NK-92 (cell line): ENCODE data around the gene LENG9.
A peak's percentile ranks its signal among the peaks of the same experiment; 100 is the strongest.
"Not testable (repeated sequence)": the region's sequence is repeated elsewhere in the genome, so short reads cannot be mapped to it uniquely, and the experiment has no call there.

Experiments
- DNase-seq: peaks from one replicate; lab custom pipeline; 2025; ENCODE audit not compliant: unreplicated experiment; lab: John Stamatoyannopoulos, UW

Gene LENG9

DNA sequence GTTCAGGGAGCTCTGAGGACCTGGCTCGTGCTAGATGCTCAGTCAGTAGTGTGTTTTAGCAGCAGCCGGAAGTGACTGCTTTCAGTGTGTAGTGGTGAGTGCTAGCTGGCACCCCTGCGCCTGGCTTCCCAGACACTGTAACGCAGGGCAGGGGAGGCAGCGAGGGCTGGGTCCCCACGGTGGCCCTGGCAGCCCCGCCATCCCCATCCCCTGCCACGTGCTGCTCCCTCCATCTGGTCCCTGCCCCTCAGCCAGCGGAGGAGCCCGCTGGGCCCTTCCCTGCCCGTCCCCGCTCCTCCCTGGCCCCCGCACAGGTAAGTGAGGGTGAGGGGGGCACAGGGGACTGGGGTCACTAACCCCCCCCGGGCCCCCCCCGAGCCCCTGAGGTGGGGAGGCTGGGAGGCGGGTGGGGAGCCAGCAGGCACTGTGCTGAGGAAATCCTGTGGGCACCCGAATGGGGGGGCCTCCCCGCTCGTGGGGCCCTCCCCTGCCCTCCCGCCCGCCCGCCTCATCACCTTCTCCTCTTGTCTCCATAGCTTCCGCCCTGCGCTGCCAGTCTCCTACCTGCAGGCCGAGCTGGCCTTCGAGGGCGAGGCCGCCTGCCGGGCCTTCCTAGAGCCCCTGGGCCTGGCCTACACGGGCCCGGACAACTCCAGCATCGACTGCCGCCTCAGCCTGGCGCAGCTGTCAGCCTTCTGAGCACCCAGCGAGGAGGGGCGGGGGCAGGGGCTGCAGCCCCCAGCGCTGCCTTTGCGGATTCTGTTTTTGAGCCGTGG, 3.2 kb downstream of the LENG9 start:
- no peak for DNase-seq

DNA sequence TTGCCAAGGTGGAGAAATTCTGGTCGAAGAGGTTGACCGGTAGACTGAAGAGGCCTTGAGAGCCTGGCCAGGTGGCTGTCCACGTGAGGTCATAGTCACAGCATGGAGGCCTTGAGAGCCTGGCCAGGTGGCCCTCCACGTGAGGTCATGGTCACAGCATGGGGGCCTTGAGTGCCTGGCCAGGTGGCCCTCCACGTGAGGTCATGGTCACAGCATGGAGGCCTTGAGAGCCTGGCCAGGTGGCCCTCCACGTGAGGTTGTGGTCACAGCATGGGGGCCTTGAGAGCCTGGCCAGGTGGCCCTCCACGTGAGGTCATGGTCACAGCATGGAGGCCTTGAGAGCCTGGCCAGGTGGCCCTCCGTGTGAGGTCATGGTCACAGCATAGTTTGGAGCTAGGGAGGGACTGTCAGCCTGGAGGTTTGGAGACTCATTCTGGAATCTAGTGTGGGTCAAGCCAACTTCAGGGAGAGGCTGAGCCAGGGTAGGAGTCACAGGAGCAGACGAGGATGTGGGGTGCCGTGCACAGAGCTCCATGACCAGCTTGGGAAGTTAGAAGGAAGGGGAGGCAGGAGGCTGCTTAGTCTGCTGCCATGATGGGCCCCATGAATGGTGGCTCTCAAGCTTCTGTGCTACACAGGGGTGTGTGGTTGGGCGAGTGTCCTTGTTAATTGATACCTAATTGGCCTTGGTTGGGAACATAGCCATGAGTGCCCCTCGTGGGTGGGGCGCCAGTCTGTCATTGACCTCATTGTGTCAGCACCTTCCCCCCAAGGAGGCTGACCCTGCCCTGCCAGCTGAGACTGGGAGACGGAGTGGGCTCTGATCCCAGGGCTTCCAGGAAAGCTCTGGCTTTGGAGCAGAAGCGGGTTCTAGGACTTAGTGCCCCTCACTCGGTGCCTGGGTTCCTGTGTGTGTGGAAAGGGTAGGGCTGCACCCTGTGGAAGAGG, 4.0 kb downstream of the LENG9 start:
- no peak for DNase-seq

GRCh38 chr19:54458648-54459281, 4.8 kb downstream of the LENG9 start:
- no peak for DNase-seq

DNA sequence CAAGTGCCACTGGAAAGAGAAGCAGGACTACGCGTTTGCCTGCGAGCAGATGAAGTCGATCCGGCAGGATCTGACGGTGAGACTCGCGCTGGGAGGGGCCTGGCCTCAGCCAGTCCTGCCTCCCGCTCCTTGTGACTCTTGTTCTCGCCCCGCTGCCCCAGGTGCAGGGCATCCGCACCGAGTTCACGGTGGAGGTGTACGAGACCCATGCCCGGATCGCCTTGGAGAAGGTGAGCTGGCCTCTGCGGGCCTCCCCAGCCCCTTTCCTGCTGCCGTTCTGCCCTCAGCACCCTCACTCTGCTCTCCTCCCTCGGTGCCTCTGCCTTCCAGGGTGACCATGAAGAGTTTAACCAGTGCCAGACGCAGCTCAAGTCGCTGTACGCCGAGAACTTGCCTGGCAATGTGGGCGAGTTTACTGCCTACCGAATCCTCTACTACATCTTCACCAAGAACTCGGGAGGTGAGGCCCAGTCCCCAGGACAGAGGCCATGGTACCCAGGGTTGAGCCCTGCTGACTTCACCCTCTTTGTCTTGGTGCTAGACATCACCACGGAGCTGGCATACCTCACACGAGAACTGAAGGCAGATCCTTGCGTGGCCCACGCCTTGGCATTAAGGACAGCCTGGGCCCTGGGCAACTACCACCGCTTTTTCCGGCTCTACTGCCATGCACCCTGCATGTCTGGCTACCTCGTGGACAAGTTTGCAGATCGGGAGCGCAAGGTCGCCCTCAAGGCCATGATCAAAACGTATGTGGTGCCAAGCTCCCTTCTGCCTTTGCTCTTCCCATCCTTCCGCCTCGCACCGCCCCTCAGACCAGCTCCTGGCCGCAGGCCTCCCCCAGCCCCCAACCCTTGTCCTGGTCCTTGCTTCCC, 5.6 kb downstream of the LENG9 start:
- no peak for DNase-seq

GRCh38 chr19:54456423-54457373, 6.9 kb downstream of the LENG9 start:
- DNase-seq: no peak

DNA sequence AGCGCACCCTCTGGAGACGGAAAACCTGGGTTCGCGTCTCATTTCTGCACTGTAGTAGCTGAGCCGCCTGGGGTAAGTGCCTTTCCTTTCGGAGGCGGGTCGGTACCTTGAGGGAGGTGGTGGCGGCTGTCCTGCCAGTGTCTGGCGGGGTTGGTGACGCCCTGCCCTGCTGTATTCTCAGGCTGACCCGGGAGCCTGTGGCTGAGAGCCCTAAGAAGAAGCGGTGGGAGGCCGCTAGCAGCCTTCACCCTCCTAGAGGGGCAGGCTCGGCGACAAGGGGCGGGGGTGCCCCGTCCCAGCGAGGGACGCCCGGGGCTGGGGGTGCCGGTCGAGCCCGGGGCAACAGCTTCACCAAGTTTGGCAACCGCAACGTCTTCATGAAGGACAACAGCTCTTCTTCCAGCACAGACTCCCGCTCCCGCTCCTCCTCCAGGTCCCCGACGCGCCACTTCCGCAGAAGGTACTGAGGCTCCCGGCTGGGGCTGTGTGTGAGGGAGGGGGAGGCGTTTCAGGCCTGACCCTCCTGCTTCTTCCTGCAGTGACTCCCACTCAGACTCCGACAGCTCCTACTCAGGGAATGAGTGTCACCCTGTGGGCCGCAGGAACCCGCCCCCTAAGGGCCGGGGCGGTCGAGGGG, 7.7 kb downstream of the LENG9 start:
- no peak for DNase-seq

GRCh38 chr19:54454781-54455675, 8.6 kb downstream of the LENG9 start:
- DNase-seq: no peak

- no peak for DNase-seq
Observed at GRCh38 chr19:54453921-54454780, 9.4 kb downstream of the LENG9 start.

GRCh38 chr19:54452626-54453025, 11.0 kb downstream of the LENG9 start:
- no peak for DNase-seq

DNA sequence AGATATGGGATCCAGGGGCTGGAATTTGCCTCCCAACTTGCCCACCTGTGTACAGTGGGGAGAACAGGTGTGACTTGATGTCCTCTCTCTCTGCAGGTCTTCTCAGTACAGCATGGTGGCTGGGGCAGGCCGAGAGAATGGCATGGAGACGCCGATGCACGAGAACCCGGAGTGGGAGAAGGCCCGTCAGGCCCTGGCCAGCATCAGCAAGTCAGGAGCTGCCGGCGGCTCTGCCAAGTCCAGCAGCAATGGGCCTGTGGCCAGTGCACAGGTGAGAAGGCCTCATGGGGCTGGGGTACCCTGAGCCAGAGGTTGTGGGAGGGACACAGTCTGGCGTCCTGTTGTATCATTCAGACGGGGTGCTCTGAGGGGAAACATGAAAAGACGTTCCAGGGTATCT, 11.6 kb downstream of the LENG9 start:
- no peak for DNase-seq

GRCh38 chr19:54451331-54451871, 12.2 kb downstream of the LENG9 start:
- no peak for DNase-seq

- no peak for DNase-seq
Observed at GRCh38 chr19:54449701-54450069, 13.9 kb downstream of the LENG9 start.

DNA sequence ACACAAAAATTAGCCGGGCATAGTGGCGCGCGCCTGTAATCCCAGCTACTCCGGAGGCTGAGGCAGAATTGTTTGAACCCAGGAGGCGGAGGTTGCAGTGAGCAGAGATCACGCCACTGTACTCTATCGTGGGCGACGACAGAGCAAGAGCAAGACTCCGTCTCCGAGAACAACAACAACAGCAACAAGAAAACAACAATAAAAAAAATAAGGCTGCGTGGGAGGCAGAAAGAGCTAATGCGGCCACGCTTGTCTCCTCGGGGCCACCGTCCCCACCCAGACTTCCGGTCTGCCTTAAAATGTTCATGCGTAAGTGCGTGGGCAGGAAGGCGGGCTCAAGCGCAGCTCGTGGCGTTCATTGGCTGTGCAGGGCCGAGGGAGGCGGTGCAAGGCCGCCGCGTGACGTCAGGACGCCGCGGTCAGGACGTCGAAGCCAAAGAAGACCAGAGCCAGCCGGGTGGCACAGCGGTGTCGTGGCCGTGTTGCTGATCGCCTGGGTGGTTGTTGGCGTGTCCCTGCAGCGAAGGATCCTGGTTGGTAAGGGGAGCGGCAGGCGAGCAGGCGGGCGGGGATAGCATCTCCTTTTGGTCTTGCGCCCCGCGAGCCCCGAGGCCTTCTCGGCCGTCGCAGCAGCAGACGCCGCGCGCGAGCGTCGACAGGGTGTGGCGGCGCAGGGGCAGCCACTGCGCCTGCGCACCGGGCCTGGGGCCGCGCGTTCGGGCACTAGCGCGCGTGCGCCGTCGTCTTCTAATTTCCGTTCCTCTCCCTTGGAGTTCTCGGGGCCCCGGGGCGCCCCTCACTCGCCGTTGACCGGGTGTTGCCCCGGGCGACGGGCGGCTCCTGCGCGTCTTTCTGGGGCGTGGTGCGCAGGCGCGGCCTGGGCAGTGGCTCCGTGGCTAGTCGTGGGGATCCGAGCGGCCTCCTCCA, 14.5 kb downstream of the LENG9 start, which contains the start of gene LENG8:
Gene LENG8 (plus strand): TSS at position 426 of the 927 bp plus-strand sequence. CDS start 2,146 bp downstream, outside the sequence.
- peak; percentile 78 for DNase-seq

DNA sequence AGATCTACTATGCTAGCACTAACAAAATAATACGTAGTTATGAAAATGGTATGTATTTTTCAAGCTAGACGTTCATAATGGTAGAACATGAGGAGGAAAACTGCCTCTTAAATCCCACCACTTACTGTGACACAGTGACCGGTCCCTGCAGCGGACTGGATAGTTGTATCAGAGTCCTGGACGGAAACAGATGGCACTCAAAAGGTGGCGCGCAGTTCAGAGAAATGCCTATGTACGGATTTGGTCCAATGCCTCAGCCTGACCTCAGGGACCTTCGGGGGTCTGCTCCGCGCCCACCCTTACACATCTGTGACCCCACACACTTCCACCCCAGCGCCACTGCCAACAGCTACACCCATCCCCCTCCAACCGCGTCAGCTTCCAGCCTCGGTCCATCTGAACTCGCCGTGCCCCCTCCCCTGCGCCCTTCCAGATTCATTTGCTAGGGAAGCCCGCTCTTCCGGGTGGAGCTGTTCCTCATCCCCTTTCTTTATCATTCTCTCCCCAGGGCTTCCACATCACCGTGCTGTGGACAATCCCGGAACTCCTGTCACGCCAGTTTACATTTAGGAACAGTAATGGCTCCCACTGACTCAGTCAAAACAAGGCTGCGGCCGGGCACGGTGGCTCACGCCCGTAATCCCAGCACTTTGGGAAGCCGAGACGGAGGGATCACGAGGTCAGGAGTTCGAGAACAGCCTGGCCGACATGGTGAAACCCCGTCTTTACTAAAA, 15.4 kb downstream of the LENG9 start:
- no peak for DNase-seq

DNA sequence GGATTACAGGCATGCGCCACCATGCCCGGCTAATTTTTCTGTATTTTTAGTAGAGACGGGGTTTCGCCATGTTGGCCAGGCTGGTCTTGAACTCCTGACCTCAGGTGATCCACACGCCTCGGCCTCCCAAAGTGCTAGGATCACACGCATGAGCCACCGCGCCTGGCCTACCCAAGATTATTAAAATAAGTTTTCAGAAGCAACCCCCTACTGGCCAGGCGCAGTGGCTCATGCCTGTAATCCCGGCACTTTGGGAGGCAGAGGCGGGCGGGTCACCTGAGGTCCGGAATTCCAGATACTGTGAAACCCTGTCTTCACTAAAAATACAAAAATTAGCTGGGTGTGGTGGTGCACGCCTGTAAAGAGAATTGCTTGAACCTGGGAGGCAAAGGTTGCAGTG, 17.2 kb downstream of the LENG9 start:
- DNase-seq: not testable (repeated sequence)
